ENCODE measurements around the gene COBLL1. TPM values are rescaled to one million over a fixed set of nuclear protein-coding genes. Genes with fewer than 3 reads are reported as not detected.

COBLL1 gene
- total and polyA plus RNA-seq, 2 experiments from 2014 or later: 19.6 to 33.5 TPM

DNA sequence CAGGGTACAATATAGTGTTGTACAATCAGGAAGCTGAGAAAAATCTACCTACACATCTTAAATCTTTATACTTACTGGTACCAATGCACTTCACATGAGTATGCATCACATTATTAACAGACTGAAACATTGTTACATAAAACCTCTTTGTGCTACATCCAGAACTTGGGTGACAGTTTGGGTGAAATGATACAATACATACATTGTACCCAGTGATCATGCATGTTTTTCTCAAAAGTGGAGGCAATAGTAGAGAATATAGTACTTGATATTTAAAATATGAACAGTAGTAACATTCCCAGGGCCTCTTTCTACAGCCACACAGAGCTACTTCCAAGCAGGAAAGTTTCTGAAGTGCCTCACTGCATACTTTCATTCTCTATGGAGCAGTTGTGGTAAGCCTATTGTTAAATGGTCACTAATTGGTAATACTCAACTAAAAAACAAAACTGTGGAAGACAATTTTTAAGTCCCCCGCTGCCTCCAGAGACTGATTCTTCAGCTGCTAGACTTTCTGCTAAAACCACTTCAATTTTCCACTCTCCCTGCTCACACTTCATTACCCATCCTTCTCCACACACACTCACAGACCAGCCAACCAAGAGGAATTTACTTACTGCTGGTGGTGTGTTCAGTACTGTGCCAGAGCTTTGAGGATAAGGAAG is 197.5 kb downstream of the COBLL1 start:
- no peak overlapping the region for H3K27ac ChIP-seq
- no peaks in the 10 kb centered on the region for H3K9me3 ChIP-seq (ENCODE audit: low read depth)
- no peak for DNase-seq (ENCODE audit: low read depth in 1 of 2, low spot score in 1 of 2)
- no peaks in the 10 kb centered on the region for H3K36me3 ChIP-seq
- no peak overlapping the region for H3K4me3 ChIP-seq
- H3K27me3 ChIP-seq: no peaks in the 10 kb centered on the region
- TF ChIP-seq CTCF (IDR thresholded peaks at IDR 0.05; ENCODE audit: low read depth, low read length): no peak
- H3K4me1 ChIP-seq (ENCODE audit: low read depth): no peaks in the 10 kb centered on the region

- no peaks in the 10 kb centered on the region for H3K36me3 ChIP-seq
- no peak for TF ChIP-seq CTCF (IDR thresholded peaks at IDR 0.05; ENCODE audit: low read depth, low read length)
- no peaks in the 10 kb centered on the region for H3K9me3 ChIP-seq (ENCODE audit: low read depth)
- no peak for DNase-seq (ENCODE audit: low read depth in 1 of 2, low spot score in 1 of 2)
- H3K4me3 ChIP-seq: no peak overlapping the region
- H3K27ac ChIP-seq: no peak overlapping the region
- no peaks in the 10 kb centered on the region for H3K27me3 ChIP-seq
- H3K4me1 ChIP-seq (ENCODE audit: low read depth): no peaks in the 10 kb centered on the region
Observed at GRCh38 chr2:164642946-164643555, 198.6 kb downstream of the COBLL1 start.

GRCh38 chr2:164642268-164642667 is 199.4 kb downstream of the COBLL1 start:
- H3K27me3 ChIP-seq: no peaks in the 10 kb centered on the region
- no peak for TF ChIP-seq CTCF (IDR thresholded peaks at IDR 0.05; ENCODE audit: low read depth, low read length)
- no peaks in the 10 kb centered on the region for H3K36me3 ChIP-seq
- no peak overlapping the region for H3K4me3 ChIP-seq
- no peak overlapping the region for H3K27ac ChIP-seq
- no peaks in the 10 kb centered on the region for H3K9me3 ChIP-seq (ENCODE audit: low read depth)
- no peaks in the 10 kb centered on the region for H3K4me1 ChIP-seq (ENCODE audit: low read depth)
- DNase-seq (ENCODE audit: low read depth in 1 of 2, low spot score in 1 of 2): no peak

Other genes with a start within 250 kb of the COBLL1 start
- gene GRB14, start 220.3 kb downstream of the COBLL1 start, total RNA-seq: 6.4 and 7.8 TPM in 2 replicates
- 10.9 and 12.9 TPM in 2 replicates for gene GRB14, start 220.3 kb downstream of the COBLL1 start, polyA plus RNA-seq
- not detected in 2 replicates for gene SLC38A11, start 113.7 kb upstream of the COBLL1 start, total RNA-seq
- not detected in 2 replicates for gene SLC38A11, start 113.7 kb upstream of the COBLL1 start, polyA plus RNA-seq